Activated gamma-delta T cell treated with anti-CD3 and anti-CD28 coated beads, Interleukin-2, amount 50 U/mL, for 16 hours (primary cell): ENCODE results near the gene CIAPIN1.

Experiments
- DNase-seq: peaks from one replicate; pipeline ENCODE4 v3.0.0-alpha.2; 2020; ENCODE audit warnings: low read depth

CIAPIN1 gene

DNA sequence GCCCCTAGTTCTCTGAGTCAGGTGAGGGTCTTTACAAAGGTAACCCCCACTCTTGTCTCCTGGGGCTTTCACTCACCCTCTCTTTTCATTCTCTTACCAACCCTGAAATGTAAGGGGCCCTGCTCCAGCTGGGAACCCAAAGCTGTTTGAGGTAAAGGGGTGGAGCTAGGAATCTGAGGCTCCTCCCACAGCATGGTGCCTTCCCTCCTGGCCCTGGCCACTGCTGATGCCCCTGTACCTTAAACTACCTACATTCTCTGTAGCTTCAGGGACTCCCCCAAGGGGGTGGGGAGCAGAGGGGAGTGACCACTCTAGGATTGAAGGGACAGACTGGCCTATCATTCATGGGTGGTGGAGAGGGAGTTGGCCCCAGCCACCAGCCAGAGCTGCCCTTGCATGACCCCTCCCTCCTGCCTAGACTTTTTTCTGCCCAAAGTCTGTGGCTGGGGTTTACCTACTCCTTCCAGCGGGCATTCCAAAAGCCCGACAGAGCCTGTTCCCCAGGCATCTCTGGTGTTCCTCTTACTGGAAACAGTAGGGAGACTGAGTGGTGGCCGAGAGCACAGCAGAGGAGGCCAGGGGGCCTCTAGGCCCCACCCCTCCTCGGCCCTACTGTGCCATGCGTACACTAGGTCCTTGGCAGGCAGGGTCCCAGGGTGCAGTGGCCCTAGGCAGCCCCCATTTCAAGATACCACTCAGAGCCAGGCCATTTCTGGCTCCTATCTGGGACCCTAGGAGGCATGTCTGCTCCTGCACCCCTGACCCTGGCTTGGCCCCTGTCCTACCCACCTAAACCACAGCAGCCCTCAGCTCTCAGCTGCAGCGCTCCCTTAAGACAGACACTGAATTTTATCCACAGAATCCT lies 29.6 kb upstream of the CIAPIN1 start:
- DNase-seq, result no peak

DNA sequence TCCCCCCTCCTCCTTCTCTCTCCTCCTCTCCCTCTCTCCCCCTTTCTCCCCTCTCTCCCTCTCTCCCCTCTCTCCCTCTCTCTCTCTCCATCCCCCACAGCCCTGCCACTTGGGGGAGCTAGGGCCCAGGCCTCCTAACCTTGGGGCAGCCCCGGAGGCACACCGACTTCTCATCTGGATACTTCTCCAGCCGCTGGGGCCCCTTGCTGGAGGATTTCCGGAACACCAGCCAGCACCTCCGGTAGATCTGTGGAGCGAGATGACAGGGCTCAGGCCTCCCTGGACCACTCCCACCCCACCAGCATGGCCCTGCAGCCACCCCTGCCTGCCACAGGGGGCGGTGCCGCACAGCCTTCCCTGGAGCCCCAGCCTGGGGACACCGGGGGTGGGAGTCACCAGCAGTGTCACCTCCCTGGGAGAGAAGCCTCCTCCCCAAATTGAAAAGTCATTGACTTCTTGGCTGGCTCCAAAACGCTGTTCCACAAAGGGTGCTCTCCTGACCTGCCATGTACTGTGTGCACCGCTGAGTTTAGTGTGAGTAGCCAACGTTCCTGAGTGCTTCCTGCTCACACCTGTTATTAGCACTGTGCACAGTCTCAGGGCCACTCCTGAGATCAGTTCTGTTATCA lies 28.6 kb upstream of the CIAPIN1 start:
- DNase-seq, result peak; percentile 65

GRCh38 chr16:57474671-57475661 lies 27.8 kb upstream of the CIAPIN1 start:
- no peak for DNase-seq

DNA sequence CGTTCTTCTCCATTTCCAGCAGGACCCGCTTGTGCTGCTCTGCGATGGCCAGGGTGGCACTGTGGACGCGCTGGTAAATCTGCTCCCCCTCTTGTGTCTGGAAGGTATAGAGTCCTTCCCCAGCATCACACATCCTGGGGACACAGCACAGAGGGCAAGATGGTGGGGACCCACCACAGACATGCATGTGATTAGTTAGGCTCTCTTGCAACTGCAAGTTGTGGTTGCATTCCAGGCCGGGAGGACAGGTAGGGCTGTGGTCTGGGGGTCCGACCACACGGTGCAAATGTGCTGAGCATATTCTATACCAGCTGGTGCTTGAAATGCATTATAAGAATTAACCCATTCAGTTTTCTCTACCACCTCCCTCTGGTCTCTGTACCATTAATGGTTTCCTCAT lies 26.7 kb upstream of the CIAPIN1 start:
- DNase-seq, result no peak

- no peak for DNase-seq
Measured at GRCh38 chr16:57473176-57473840, 26.1 kb upstream of the CIAPIN1 start.

- DNase-seq, result no peak
Measured at GRCh38 chr16:57472665-57473060, 25.5 kb upstream of the CIAPIN1 start.

DNA sequence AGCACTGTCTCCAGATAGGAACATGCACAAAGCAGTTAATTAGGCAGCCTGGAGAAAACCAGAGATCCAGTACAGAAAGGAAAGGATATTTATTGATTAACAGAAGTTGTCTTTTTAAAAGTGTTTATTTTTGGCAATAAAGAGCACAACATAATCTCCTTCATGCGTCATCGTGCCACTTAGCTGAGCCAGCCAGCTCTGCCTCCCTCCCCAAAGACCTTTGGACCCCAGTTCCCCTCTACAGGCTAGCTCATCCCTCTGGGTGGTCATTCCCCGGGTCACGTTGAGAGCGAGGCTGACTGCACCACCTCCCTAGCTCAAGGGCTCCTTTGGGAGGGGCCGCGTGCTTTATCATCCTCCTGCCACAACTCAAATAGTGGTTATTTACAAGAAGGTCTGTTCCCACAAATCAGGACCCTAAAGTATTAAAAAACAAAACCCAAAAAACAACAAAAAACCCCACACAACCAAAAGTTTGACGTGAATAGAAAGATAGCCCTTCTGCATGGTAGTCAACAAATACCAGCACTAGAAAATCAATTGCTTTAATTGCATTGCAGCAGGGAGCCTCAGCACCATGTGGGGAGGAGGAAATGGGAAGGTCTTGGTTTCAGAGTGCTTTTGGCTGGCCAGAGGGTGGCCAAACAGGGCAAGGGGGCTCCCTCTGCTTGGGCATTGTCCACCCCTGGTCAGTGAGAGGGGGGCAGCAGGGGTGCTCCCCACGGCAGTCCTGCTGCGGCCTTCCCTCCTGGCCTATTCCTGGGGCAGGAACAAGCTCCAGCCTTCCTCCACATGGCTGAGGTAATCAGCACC lies 24.9 kb upstream of the CIAPIN1 start:
- DNase-seq, result no peak

DNA sequence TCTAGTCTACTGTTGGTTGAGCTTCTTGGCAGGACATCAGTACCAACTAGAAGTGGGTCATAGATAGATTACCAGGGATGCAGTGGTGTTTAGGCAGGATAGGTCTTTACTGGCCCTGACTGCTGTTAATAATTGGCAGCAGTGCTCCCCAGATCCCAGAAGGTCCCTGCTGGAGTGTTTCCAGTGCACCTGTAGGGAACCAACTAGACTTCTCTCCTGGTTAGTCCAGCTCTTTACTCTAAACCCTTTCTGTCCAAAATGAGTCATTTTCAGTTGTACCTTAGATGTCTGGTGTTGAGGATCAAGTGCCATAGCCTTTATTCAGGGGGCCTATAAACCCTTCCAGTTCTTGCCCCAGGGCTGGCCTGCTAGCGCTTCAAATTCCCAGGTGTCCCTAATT lies 24.0 kb upstream of the CIAPIN1 start:
- no peak for DNase-seq

DNA sequence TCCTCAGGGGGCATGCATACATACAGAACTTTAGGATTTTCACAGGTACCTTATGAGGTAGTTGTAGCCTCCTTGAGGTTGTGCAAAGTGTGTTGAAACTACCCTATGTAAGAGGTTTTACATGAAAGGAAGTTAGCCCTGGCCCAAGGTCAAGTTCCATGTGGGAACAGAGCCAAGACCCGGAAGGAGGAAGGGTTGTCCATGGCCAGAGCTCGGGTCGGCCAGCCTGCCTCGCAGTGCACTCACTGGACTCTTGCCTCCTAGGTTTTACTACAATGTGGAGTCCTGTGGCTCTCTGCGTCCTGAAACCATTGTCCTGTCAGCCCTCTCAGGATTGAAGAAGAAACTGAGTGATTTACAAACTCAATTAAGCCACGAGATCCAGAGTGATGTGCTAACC lies 23.5 kb upstream of the CIAPIN1 start:
- DNase-seq, result no peak

GRCh38 chr16:57469917-57470470 lies 22.8 kb upstream of the CIAPIN1 start:
- no peak for DNase-seq

- DNase-seq, result no peak
Measured at GRCh38 chr16:57469046-57469445, 21.9 kb upstream of the CIAPIN1 start.

DNA sequence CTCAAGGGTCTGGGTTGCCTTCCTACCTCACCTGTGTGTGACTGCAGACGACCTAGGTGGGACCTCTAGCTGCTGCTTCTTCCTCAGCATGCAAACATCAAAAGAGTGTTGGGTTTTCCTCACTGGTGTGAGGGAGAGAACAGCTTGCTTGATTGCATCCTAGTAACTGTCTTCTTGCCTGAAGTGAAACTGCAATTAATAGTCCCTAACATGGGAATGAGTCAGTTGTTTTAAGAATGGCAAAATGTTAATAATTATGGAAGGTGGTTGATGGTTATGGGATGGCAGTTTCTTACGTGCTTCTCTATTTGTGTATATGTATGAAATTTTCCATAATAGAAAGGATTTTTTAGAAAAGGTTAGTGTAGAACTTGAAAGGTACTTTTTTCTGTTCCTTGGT lies 21.2 kb upstream of the CIAPIN1 start:
- no peak for DNase-seq

DNA sequence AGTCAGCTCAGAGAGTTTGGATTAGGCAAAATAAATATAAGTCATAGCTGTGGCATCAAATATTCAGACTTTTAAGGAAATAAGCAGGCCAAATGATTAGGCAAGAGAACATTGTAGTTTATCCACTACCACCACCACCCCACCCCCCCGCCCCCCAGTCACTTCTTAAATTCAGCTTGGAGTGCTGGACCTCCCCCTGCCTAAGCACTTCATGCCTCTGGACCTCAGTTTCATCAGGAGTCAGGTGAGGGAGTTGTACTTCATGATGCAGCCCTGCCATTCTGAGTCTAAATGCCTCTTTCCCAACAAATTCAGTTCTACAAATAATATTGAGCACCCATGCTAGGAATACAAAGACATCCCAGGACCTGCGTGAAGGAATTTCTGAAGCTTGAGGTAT lies 17.3 kb upstream of the CIAPIN1 start:
- no peak for DNase-seq

GRCh38 chr16:57462978-57463362 lies 15.8 kb upstream of the CIAPIN1 start:
- no peak for DNase-seq

- peak; percentile 92 for DNase-seq
Measured at GRCh38 chr16:57462209-57462977, 15.2 kb upstream of the CIAPIN1 start, which contains the start of gene POLR2C. Gene POLR2C (plus strand): TSS chr16:57462679. CDS start chr16:57462725, 46 bp downstream.

GRCh38 chr16:57452021-57452420 lies 4.8 kb upstream of the CIAPIN1 start:
- no peak for DNase-seq

DNA sequence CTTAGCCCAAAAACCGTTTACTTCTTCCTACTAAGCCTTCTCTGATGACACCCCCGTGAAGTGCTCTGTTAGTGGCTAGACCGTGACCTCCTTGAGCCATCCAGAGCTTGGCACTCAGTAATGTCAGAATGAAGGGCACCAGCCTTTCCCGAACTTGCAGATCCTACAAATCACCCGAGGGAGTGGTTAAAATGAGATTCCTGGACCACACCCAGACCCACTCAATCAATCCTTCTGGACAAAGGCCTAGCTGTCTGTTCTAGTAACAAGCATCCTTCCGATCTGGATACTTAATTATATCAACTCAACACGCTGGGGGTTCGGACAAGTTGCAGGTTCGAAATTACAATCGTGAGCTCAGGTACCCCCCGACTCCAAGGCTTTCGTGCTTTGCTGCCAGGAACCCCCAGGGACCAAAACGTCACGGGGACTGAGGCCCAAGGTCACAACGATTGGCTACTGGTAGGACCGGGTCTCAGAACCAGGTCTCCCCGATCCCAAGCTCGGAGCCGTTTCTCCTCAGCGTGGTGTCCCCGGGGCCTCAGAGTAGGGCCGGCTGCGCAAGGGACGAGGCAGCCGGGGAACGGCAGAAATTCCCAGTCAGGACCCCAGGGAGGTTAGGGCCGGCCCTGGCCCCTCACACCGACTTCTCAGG lies 527 bp downstream of the CIAPIN1 start:
- DNase-seq, result no peak

DNA sequence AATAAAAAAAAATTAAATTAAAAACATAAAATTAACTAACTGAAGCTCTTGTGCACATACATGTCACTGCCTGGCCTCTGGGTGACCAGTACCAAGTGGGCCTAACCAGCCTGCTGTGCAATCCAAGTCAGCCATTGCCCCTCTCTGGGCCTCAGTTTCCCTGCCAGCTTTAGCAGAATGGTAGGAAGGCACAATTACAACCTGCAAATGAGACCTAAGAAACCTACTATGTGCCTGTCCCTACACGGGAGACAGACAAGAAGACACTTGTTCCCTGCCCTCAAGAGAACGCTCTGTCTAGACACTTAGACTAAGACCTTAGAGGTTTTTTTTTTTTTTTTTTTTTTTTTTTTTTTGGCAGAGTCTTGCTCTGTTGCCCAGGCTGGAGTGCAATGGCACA lies 1.7 kb downstream of the CIAPIN1 start:
- no peak for DNase-seq

DNA sequence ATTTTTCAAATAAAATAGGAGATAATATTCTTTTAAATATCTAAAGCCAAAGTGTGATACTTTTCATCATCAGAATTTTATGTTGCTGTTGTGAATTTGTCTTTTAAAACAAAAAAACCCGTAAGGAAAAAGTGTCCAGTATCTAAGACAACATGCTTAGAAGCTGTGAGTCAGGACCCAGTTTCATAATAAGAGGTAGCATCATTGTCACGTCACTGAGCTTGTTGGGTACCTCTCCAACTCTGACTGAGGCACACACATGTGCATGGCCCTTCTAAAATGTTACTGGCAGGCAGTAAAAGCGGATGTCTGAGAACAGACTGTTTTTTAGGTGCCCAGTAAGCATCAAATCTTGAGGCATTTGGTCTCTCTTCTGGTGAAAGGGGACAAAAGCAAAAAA lies 2.5 kb downstream of the CIAPIN1 start:
- DNase-seq, result no peak
